B cell (primary cell): ENCODE data around the gene ERVK3-1. TPM values are rescaled to one million over a fixed set of nuclear protein-coding genes. Genes with fewer than 3 reads are reported as not detected.

Experiments used
- ATAC-seq: fragments of 200-7000 bp; cut with Tn5 transposase; one replicate; pipeline ENCODE4 v1.10.0; 2021; ENCODE audit warnings: low read depth, mild to moderate bottlenecking, moderate number of reproducible peaks, moderate library complexity
- CTCF ChIA-PET: fragments of 350-600 bp; sonication (Branson Sonifier 250); formaldehyde crosslinking; loops from one replicate; lab custom pipeline; 2021; ENCODE audit warnings: antibody characterized with exemption, inconsistent platforms; lab: Charles Lee
- POLR2A ChIA-PET: fragments of 350-600 bp; sonication (Branson Sonifier 250); formaldehyde crosslinking; loops from one replicate; lab custom pipeline; 2021; ENCODE audit warnings: antibody characterized with exemption; lab: Charles Lee
- DNase-seq: peaks from one replicate; pipeline ENCODE4 v3.0.0; 2013
- H2AFZ ChIP-seq: 2 replicates; pipeline ENCODE4 v1.6.1; 2012; ENCODE audit warnings: mild to moderate bottlenecking, low read depth, low read length; ENCODE audit not compliant: insufficient read depth, poor library complexity, severe bottlenecking
- H3K27ac ChIP-seq, 2 donors: 1 replicate in 1 of 2; 2 replicates in 1 of 2; pipeline ENCODE4 v1.5.1; 2012 to 2013; ENCODE audit warnings: low read length in 2 of 2, mild to moderate bottlenecking in 2 of 2, moderate library complexity in 1 of 2
- H3K27me3 ChIP-seq, 4 experiments: fragments of 200-600 bp in 1 of 4; sonication (generic) in 1 of 4; replicated peaks in 1 of 4; 1 replicate in 2 of 4; 2 replicates in 2 of 4; pipeline versions ENCODE4 v1.6.1 to v1.7.0; 2013 to 2016; ENCODE audit warnings: low read length in 3 of 4, mild to moderate bottlenecking in 2 of 4, mixed read lengths in 1 of 4, moderate library complexity in 1 of 4; ENCODE audit not compliant: insufficient read depth in 4 of 4, control insufficient read depth in 3 of 4; ENCODE audit errors: control extremely low read depth in 1 of 4
- H3K36me3 ChIP-seq, 2 experiments: replicated peaks in 1 of 2; 1 replicate in 1 of 2; 2 replicates in 1 of 2; pipeline versions ENCODE4 v1.6.1 to v1.7.1; 2013; ENCODE audit warnings: low read length in 1 of 2; ENCODE audit not compliant: insufficient read depth in 2 of 2, control insufficient read depth in 1 of 2; ENCODE audit errors: control extremely low read depth in 1 of 2, extremely low read depth in 1 of 2
- H3K4me1 ChIP-seq, 2 donors: fragments of 200-600 bp in 1 of 2; sonication (generic) in 1 of 2; 1 replicate in 1 of 2; 2 replicates in 1 of 2; pipeline versions ENCODE4 v1.5.1 to v1.6.1; 2013 to 2017; ENCODE audit warnings: low read length in 2 of 2; ENCODE audit not compliant: control insufficient read depth in 2 of 2, insufficient read depth in 2 of 2
- H3K4me2 ChIP-seq: replicated peaks from 2 replicates; pipeline ENCODE3; 2012; ENCODE audit warnings: mild to moderate bottlenecking, low read depth, low read length; ENCODE audit not compliant: poor library complexity, severe bottlenecking
- H3K4me3 ChIP-seq, 5 experiments: fragments of 200-600 bp in 1 of 5; sonication (generic) in 1 of 5; 1 replicate in 3 of 5; 2 replicates in 2 of 5; pipeline versions ENCODE4 v1.5.1 to v1.7.0; 2011 to 2016; ENCODE audit warnings: low read length in 4 of 5, mild to moderate bottlenecking in 4 of 5, low read depth in 2 of 5, control low read depth in 1 of 5, moderate library complexity in 1 of 5; ENCODE audit not compliant: insufficient read depth in 1 of 5; ENCODE audit errors: control extremely low read depth in 1 of 5, extremely low read depth in 1 of 5
- H3K79me2 ChIP-seq: fragments of 200-600 bp; sonication (generic); one replicate; pipeline ENCODE4 v1.6.0; 2016; ENCODE audit warnings: low read length; ENCODE audit not compliant: control insufficient read depth, insufficient read depth
- H3K9ac ChIP-seq: fragments of 200-600 bp; sonication (generic); 2 replicates; pipeline ENCODE4 v1.6.1; 2017; ENCODE audit warnings: mild to moderate bottlenecking, low read length, moderate library complexity
- H3K9me3 ChIP-seq, 3 donors: one replicate each; pipeline versions ENCODE4 v1.6.1 to v1.7.1; 2013; ENCODE audit warnings: low read length in 2 of 3; ENCODE audit not compliant: control insufficient read depth in 2 of 3, insufficient read depth in 1 of 3; ENCODE audit errors: control extremely low read depth in 1 of 3
- H4K20me1 ChIP-seq: 2 replicates; pipeline ENCODE4 v1.6.0; 2012; ENCODE audit warnings: mild to moderate bottlenecking, low read length; ENCODE audit not compliant: insufficient read depth, control insufficient read depth, poor library complexity, severe bottlenecking
- H3K27ac Mint-ChIP-seq: one replicate; pipeline ENCODE4 v1.8.0; 2021; ENCODE audit warnings: mixed read lengths
- H3K27me3 Mint-ChIP-seq: one replicate; pipeline ENCODE4 v1.8.0; 2021; ENCODE audit warnings: mixed read lengths
- H3K4me1 Mint-ChIP-seq: one replicate; pipeline ENCODE4 v1.8.0; 2021; ENCODE audit warnings: mixed read lengths
- H3K4me3 Mint-ChIP-seq: one replicate; pipeline ENCODE4 v1.8.0; 2021; ENCODE audit warnings: mixed read lengths
- H3K9me3 Mint-ChIP-seq: one replicate; pipeline ENCODE4 v1.8.0; 2022; ENCODE audit warnings: mixed read lengths; ENCODE audit not compliant: insufficient read depth
- CTCF ChIP-seq: fragments of 200-600 bp; IDR thresholded peaks from one replicate; pipeline ENCODE4 v1.8.0; 2022; ENCODE audit warnings: antibody characterized with exemption, mild to moderate bottlenecking
- EZH2 ChIP-seq: IDR thresholded peaks from 2 replicates; pipeline ENCODE4 v1.6.1; 2012; ENCODE audit warnings: borderline replicate concordance, low read depth, mild to moderate bottlenecking, moderate library complexity, low read length; ENCODE audit not compliant: insufficient read depth, poor library complexity, severe bottlenecking
- WGBS: methylation state at CpG from one replicate; pipeline ENCODE4 v1.1.5; 2013; ENCODE audit warnings: missing lambda C conversion rate; ENCODE audit not compliant: insufficient coverage; 5-methylcytosine and 5-hydroxymethylcytosine counted together
- intact Hi-C: fragments of 100-400 bp; cut with micrococcal nuclease; formaldehyde crosslinking; loops from one replicate; pipeline ENCODE4 v1.10.0; 2022
- polyA plus RNA-seq: library from polyadenylated mRNA; depleted of rRNA; stranded (reverse); fragments of >200 nt; gene quantifications from 2 replicates; pipeline ENCODE4 v1.2.3, GENCODE V29; 2012
- total RNA-seq, 2 donors: library from RNA; stranded (reverse); fragments of 120-200 nt in 1 of 2; gene quantifications; 1 replicate in 1 of 2; 2 replicates in 1 of 2; pipeline versions ENCODE4 v1.2.3 to v1.2.4, GENCODE V29; 2013 to 2022

The ERVK3-1 gene
- total and polyA plus RNA-seq, 2 donors (not counting 1 experiment from before 2014, with no cell fraction given): 79.0 to 80.7 TPM

GRCh38 chr19:58305932-58306323, 751 bp downstream of the ERVK3-1 start:
- Mint-ChIP-seq H3K9me3 (no peaks in the 10 kb centered on the region), H3K4me1 (peaks cover 36% of the 10 kb centered on the region), H3K4me3 (peak overlapping the region; percentile 97), H3K27me3 (no peaks in the 10 kb centered on the region), H3K27ac (peak overlapping the region; percentile 67)
- H4K20me1 ChIP-seq: no peaks in the 10 kb centered on the region
- H3K9me3 ChIP-seq: peaks cover 0 to 6% (median 0%) of the 10 kb centered on the region in 3 donors
- peak overlapping the region; percentile 79 for H3K4me2 ChIP-seq
- peaks cover 47% of the 10 kb centered on the region for H3K79me2 ChIP-seq
- WGBS: 74% methylated on average over 11 of the region's 12 CpGs
- H3K4me1 ChIP-seq: peaks cover 15 to 18% of the 10 kb centered on the region in 2 donors
- DNase-seq (peak; percentile 41), ATAC-seq (no peak)
- peak overlapping the region; percentile 91 for H2AFZ ChIP-seq
- TF ChIP-seq CTCF (no peak), EZH2 (no peak)
- intact Hi-C loops: loop anchor here (1.0 to 5.0 kb wide), 15 partner anchors 20 to 1634 kb away; partner anchors contain the start of genes RPS5, TRIM28, ZNF132 and ZNF274
- H3K9ac ChIP-seq: peak overlapping the region; percentile 84
- H3K4me3 ChIP-seq: peak overlapping the region; percentile 39 to 94 (median 88)
- no peaks in the 10 kb centered on the region for H3K27me3 ChIP-seq
- peak overlapping the region; percentile 85 to 93 for H3K27ac ChIP-seq
- ChIA-PET POLR2A (interaction anchor here (1.7 to 3.3 kb wide), 2 partner anchors 21 to 57 kb away, joined by 6 to 12 read pairs; partner anchors contain the start of genes ZNF497 and ZSCAN22), CTCF (interaction anchor here (0.7 to 1.2 kb wide), 3 partner anchors 20 to 900 kb away, joined by 3 to 4 read pairs (median 3); partner anchors contain the start of gene ZBTB45)
- H3K36me3 ChIP-seq: peaks cover 0 to 33% of the 10 kb centered on the region in 2 experiments

GRCh38 chr19:58307736-58308135, 2.6 kb downstream of the ERVK3-1 start:
- H3K4me3 Mint-ChIP-seq: peak overlapping the region; percentile 23

More at GRCh38 chr19:58307736-58308135, 2.6 kb downstream of the ERVK3-1 start:
- Mint-ChIP-seq H3K27ac (no peak overlapping the region), H3K4me1 (peaks cover 36% of the 10 kb centered on the region), H3K27me3 (no peaks in the 10 kb centered on the region), H3K9me3 (no peaks in the 10 kb centered on the region)
- TF ChIP-seq CTCF: no peak
- no peak for TF ChIP-seq EZH2
- Histone ChIP-seq H3K79me2 (peaks cover 41% of the 10 kb centered on the region), H2AFZ (no peak overlapping the region), H3K27me3 (no peaks in the 10 kb centered on the region), H3K4me1 (peaks cover 15 to 18% of the 10 kb centered on the region in 2 donors), H3K4me3 (no peak overlapping the region), H3K9me3 (peaks cover 0 to 6% (median 0%) of the 10 kb centered on the region in 3 donors), H3K36me3 (peaks cover 0 to 43% of the 10 kb centered on the region in 2 experiments), H4K20me1 (peaks cover 11% of the 10 kb centered on the region), H3K9ac (no peak overlapping the region), H3K27ac (no peak overlapping the region), H3K4me2 (no peak overlapping the region)
- intact Hi-C loops: loop anchor here (5.0 kb wide), 1 partner anchor 1635 kb away; the partner anchor contains the start of gene ZNF835
- WGBS: 100% methylated on average over 2 of the region's 4 CpGs
- POLR2A ChIA-PET: no interaction called here
- DNase-seq (no peak), ATAC-seq (no peak)
- CTCF ChIA-PET: no interaction called here
